SKM-1 treated with dmso at 0.1 percent for 144 hours (cell line): Measurements from ENCODE around the gene ITPR1.
A peak's percentile ranks its signal among the peaks of the same experiment; 100 is the strongest.

Experiments used
- DNase-seq: peaks from one replicate; lab custom pipeline; 2025; ENCODE audit not compliant: unreplicated experiment; lab: John Stamatoyannopoulos, UW

The ITPR1 gene

GRCh38 chr3:4738737-4739274, 245.7 kb downstream of the ITPR1 start:
- DNase-seq = peak; percentile 53

DNA sequence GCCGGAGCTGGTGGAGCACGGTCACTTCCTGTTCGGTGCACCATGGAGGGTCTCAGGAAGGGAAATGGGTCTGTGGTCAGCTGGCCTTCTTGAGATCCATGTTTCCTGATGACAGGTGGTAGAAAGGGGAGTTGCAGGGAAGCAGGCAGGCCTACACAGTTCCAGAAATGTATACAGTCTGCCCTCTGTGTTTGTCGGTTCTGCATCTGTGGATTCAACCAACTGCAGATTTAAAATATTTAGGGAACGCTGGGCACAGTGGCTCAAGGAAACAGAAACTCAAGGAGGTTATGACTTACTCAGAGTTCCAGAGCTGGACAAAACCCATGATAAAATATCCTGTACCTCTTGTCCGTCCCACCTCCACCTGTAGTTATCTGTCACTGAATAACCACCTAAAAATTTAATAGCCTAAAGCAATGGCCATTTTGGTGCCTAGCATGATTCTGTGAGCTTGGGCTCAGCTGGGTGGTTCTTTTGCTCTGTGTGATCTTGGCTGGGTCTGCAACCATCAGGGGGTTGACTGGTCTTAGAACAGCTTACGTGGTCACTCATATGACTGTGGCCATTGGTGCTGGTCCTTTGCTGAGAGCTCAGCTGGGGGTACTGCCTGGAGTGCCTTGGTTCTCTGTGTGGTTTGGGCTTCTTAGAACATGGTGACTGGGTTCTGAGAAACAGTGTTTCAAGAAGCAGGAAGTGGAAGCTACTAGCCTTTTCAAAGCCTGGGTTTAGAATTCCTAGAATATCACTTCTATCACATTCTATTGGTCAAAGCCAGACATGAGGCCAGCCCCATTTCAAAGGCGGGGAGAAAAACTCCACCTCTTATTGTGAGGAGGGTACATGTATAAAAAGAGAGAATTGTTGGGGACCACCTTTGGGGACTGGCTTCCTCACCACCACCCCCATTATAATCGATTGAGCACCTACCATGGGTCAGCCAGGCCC, 246.4 kb downstream of the ITPR1 start:
- DNase-seq = no peak

GRCh38 chr3:4740397-4741105, 247.4 kb downstream of the ITPR1 start:
- no peak for DNase-seq

DNA sequence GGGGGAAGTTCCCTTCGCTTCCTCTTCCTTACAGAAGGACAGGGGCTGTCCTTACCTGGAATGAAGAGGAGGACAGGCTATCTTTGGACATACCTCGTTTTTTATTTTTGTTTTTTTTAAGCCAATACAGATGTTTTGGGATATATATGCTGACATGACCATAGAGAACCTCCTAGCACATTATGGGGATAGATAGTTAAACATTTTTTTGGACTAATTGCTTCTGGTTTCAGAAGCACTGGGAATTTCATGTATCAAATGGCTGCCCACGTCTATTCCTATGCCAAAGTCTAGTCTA, 247.9 kb downstream of the ITPR1 start:
- no peak for DNase-seq

DNA sequence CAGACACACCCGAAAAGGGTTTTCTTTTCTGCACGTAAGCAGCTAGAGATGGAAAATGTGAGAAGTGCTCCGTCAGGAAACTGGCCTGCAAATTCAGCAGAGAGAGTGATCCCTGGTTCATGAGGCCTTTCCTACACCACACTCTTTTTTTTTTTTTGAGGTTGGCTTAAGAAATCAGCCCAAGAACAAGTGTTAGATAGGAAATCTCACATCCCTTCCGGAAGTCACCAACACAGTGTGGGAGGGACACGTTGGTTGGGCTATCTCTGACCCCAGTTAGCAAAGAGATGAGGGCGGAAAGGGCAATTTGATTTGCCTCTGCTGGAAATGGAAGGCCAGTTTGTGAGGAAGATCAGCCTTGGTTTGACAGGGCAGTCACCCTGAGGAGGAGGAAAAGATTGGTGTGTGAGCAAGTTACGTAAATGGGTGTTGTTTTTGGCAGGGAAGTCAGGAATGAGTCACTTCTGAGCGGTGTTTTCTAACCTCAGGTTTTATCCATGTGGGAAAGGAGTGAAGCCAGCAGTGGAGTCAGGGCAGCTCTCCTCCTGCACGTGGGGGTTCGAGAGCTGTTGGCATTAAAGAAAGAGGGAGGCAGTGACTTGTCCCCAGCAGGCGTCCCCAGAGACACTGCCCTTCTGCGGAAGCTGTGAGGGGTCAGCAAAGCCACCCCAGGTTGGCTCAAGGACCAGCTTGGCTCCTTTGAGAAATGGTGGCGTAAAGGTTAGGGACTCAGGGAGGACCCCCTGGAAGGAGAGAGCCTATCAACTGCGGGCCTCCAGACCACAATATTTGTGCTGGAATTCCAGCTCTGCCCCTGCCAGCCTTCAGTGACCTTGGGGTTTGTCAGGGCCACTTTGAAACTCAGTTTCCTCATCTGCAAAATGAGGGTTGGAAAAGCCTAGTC, 248.5 kb downstream of the ITPR1 start:
- DNase-seq = peak; percentile 87

GRCh38 chr3:4742359-4742758, 249.2 kb downstream of the ITPR1 start:
- DNase-seq = no peak

GRCh38 chr3:4743371-4743770, 250.2 kb downstream of the ITPR1 start:
- DNase-seq = no peak

- DNase-seq = no peak
Observed at GRCh38 chr3:4744405-4745234, 251.5 kb downstream of the ITPR1 start.

DNA sequence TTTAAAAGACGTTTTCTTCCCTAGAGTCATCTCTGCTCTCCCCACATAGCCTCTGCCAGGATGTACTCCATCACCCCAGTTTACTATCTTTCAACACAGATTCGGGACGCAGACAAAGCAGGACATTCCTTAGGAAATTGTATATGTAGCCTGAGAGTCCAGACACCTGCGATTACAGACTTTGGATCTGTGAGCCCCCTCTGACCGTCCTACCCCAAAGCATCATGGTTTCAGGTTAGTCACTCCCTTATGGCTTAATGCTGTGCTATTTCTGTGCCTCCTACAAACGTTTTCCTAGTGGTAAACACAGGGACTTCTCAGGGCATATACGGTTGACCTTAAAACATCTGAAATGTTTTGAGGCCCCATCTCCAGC, 252.1 kb downstream of the ITPR1 start:
- no peak for DNase-seq

DNA sequence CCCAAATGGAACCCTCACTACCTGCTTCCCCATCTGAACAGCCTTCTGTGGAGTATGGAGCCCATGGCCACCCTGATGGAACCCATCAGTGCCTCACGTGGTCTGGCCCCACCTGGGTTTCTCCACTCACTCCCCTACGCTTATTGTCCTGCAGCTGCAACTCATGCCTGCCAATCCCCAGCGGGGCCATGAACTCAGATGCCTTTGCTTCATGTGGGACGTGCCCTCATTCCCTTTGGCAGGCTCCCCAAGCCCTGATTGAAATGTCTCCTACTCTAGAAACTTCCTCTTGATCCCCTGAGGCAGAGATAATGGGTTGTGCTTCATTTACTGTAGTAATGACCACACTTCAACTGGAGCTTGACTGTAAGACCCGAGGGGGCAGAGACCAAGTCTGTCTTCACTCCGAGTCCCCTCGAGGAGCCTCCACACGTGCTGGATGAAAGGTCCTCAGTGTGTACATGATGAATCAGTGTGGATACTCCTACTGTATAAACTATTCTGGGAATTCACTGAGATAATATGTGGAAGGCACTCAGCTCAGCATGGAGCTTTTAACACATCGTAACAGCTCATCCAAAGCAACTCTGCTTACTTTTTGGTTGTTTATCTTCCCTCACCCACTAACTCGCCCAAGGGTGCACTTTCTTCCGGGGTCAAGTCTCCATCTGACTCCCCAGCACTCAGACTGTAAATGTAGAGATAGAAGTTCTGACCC, 253.3 kb downstream of the ITPR1 start:
- no peak for DNase-seq

- DNase-seq = no peak
Observed at GRCh38 chr3:4748127-4748526, 255.0 kb downstream of the ITPR1 start.

DNA sequence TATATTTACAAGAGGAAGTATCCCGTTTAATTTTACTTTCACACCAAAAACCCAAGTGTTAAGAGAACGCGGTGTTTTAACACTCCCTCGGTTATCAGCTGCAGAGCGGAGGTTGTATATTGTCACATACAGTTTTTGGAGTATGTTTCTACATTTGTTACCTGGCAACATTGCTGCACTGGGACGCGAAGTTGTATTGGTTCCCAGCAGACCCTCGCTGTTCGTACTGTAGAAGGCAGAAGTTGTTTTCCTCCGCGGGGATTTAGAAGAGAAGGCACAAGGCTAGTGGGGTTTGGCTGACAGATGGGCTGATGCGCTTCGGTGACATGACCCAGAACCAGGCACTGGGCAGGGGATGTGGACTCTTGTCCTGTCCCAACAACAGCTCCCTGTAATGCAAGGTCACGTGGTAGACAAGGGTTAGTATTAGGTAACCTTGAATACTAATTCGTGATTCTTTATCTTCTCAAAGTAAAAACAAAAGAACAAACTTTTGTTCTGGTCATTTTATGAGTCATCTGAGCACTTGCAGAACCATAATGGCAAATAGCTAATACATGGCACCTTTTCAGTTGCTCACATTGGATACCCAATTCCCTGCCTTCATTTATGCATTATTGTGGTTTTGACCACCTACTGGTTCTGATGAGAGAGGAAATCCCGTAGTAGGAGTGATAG, 255.7 kb downstream of the ITPR1 start:
- no peak for DNase-seq

- no peak for DNase-seq
Observed at GRCh38 chr3:4749567-4750002, 256.4 kb downstream of the ITPR1 start.

- DNase-seq = no peak
Observed at GRCh38 chr3:4750306-4750968, 257.3 kb downstream of the ITPR1 start.

GRCh38 chr3:4751029-4751501, 257.9 kb downstream of the ITPR1 start:
- DNase-seq = no peak

GRCh38 chr3:4751502-4752101, 258.5 kb downstream of the ITPR1 start:
- peak; percentile 77 for DNase-seq

DNA sequence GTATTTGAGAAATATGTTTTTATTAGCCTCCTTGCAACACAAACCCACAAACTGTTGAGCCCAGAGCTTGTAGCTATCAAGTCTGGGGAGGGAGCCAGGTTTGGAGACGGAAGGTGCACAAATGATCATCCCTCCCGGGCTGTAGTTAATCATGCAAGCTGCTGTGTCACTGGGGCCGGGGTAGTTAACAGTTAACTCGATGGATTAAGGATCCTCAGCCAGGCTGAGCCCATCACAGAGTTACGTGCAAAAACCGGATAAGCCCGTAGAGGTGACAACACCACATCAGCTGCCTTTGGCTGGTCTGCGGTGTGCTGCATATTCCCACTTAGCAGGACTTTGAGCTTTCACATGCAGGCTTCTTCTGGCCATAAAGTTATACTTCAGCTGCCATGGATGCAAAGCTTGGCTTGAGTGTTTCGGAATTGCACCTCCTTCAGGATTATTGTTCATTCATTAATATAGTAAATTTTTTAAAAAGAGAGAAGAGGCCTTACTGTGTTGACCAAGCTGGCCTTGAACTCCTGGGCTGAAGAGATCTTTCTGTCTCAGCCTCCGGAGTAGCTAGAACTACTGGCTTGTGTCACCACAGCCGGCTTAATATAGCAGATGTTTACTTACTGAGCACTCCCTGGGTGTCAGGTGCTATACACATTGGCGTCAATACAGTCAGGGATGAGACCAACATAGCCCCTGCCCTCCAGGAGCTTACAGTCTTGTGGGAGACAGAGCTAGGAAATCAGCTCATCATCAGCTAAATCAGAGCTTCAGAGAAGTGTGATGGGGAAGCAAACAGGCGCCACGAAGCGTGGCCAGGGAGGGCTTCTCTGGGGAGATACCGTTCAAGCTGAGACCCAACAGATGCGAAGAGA, 259.3 kb downstream of the ITPR1 start:
- DNase-seq = peak; percentile 86
